Measurements from ENCODE around the gene PPIP5K2. TPM values are rescaled to one million over a fixed set of nuclear protein-coding genes. Genes with fewer than 3 reads are reported as not detected.

The PPIP5K2 gene
- total and polyA plus RNA-seq, 3 experiments from 2014 or later = 22.9 to 63.6 (median 55.7) TPM

DNA sequence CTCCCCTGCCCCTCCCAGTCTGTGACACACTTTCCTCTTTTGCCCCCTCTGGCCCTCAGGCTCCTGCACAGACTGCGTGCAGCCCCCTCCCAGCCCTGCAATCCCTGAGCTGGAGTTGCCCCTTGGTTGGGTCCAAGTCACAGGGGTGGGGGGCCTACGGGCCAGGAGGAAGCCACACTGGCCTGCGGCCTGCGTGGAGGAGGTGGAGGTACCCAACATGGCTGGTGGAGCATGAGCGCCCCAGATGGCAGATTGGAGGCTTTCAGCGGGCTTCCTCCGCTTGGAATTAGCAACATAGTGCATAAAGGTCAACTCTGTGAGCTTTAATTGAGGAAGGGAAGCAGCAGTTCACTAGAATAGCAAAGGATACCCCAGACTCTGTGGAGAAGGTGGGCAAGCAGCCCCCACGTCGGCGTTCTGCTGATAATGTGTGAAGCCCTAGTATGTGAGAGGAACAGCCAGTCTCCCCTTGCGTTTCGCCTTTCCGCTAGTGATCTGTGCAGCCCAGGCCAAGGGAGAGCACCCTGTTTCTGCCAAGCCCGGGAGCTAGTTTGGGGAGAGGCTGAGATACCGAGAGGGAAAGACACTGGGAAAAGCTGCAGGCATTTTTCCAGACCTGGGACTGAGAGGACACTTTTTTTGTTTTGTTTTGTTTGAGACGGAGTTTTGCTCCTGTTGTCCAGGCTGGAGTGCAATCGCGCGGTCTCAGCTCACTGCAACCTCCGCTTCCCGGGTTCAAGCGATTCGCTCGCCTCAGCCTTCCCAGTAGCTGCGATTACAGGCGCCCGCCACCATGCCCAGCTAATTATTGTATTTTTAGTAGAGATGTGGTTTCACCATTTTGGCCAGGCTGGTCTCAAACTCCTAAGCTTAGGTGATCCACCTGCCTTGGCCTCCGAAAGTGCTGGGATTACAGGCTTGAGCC lies 103.2 kb downstream of the PPIP5K2 start:
- no peaks in the 10 kb centered on the region for H3K27me3 ChIP-seq (ENCODE audit: insufficient read depth, low read length, poor library complexity, severe bottlenecking)
- no peaks in the 10 kb centered on the region for H3K9me3 ChIP-seq (ENCODE audit: low read length)
- POLR2A ChIA-PET = no interaction called here
- Mint-ChIP-seq H3K4me3 (no peak overlapping the region), H3K27me3 (peaks cover 5 to 37% of the 10 kb centered on the region in 2 donors), H3K36me3 (peaks cover 0 to 5% (median 0%) of the 10 kb centered on the region in 3 donors), H3K4me1 (peaks cover 0 to 4% (median 0%) of the 10 kb centered on the region in 3 donors), H3K9me3 (peaks cover 0 to 3% (median 0%) of the 10 kb centered on the region in 5 donors), H3K27ac (no peak overlapping the region)
- H3K4me3 ChIP-seq (ENCODE audit: low read length) = no peak overlapping the region
- peaks cover 3% of the 10 kb centered on the region for H3K4me1 ChIP-seq (ENCODE audit: insufficient read depth, low read length)
- DNase-seq = no peak
- no peak overlapping the region for H3K27ac ChIP-seq (ENCODE audit: low read depth, low read length)
- no peaks in the 10 kb centered on the region for H3K36me3 ChIP-seq (ENCODE audit: insufficient read depth, low read length)
- CTCF ChIA-PET = interaction anchor here (1.1 to 2.7 kb wide), 5 partner anchors 10 to 687 kb away, joined by 3 to 9 read pairs (median 6); partner anchors contain the start of gene MACIR

DNA sequence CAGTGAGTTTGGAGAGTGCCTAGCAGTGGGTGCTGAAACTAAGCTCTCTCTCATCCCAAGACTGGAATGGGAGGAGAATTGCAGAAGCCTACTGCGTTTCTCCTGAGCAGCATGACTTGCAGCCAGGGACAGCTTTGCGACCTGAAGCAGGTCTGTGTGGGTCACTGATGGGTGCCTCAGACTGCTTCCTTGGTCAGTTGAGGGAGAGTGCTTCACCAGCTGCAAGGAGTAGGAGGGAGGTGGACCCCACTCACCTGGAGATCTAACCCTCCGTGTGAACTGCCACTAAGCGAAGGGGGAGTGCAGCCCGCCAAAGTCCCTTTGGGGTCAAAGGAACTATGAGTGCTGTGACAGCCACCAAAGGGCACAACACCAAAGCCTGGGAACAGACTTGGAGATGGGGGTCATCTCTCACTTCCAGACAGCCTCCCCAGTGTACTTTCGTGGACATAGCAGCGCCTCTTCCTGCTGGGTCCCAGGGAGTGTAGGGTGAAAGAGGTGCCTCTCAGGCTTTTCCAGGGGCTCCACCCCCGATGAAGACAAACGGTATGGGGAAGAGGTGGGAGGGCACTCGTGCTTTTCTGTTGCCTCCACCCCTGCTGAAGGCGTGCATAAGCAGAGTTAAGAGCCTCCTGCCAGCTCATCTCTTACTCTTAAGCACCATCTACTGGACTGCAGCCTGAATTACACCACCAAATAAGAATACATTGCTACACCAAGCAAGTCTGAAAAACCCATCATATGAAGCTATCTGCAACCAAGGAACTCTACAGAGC lies 104.2 kb downstream of the PPIP5K2 start:
- DNase-seq = peak in 3 of 5 donors; percentile 29 to 56 (median 44)
- Histone ChIP-seq H3K9me3 (ENCODE audit: low read length) (no peaks in the 10 kb centered on the region), H3K27me3 (ENCODE audit: insufficient read depth, low read length, poor library complexity, severe bottlenecking) (no peaks in the 10 kb centered on the region), H3K4me3 (ENCODE audit: low read length) (no peak overlapping the region), H3K27ac (ENCODE audit: low read depth, low read length) (no peak overlapping the region), H3K4me1 (ENCODE audit: insufficient read depth, low read length) (peaks cover 3% of the 10 kb centered on the region), H3K36me3 (ENCODE audit: insufficient read depth, low read length) (no peaks in the 10 kb centered on the region)
- peaks cover 11 to 46% of the 10 kb centered on the region in 2 donors for H3K27me3 Mint-ChIP-seq
- H3K36me3 Mint-ChIP-seq = peaks cover 0 to 5% (median 0%) of the 10 kb centered on the region in 3 donors
- ChIA-PET POLR2A (no interaction called here), CTCF (interaction anchor here (1.1 to 2.7 kb wide), 9 partner anchors 9 to 688 kb away, joined by 3 to 9 read pairs (median 5); partner anchors contain the start of gene MACIR)
- H3K4me3 Mint-ChIP-seq = peak overlapping the region in 3 of 7 donors; percentile 16 to 30 (median 20)
- H3K4me1 Mint-ChIP-seq = peaks cover 0 to 4% (median 0%) of the 10 kb centered on the region in 3 donors
- H3K9me3 Mint-ChIP-seq = peaks cover 0 to 3% (median 0%) of the 10 kb centered on the region in 5 donors
- no peak overlapping the region for H3K27ac Mint-ChIP-seq

DNA sequence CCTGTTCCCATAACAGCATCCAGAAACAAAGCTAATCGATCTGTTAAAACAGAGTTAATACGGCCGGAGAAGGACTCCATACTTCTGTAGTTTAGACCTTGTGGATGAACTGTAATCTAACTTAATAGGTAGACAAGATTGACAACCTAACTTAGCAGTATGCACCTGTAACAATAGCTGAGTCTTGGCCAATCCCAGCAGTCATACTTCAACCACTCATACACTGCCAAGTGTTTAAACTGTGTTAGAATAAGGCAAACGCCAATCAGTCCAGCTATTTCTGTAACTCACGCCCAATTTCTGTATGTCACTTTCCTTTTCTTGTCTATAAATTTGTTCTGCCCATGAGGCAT lies 104.8 kb downstream of the PPIP5K2 start:
- no peaks in the 10 kb centered on the region for H3K27me3 ChIP-seq (ENCODE audit: insufficient read depth, low read length, poor library complexity, severe bottlenecking)
- Mint-ChIP-seq H3K27ac (no peak overlapping the region), H3K9me3 (no peaks in the 10 kb centered on the region), H3K27me3 (peaks cover 12 to 49% of the 10 kb centered on the region in 2 donors), H3K36me3 (peaks cover 0 to 4% (median 0%) of the 10 kb centered on the region in 3 donors), H3K4me1 (peaks cover 0 to 4% (median 0%) of the 10 kb centered on the region in 3 donors), H3K4me3 (no peak overlapping the region)
- peaks cover 3% of the 10 kb centered on the region for H3K4me1 ChIP-seq (ENCODE audit: insufficient read depth, low read length)
- ChIA-PET CTCF (interaction anchor here (1.3 to 2.7 kb wide), 7 partner anchors 8 to 688 kb away, joined by 4 to 9 read pairs (median 5); no protein-coding TSS in a partner anchor), POLR2A (no interaction called here)
- no peak for DNase-seq
- H3K27ac ChIP-seq (ENCODE audit: low read depth, low read length) = no peak overlapping the region
- H3K36me3 ChIP-seq (ENCODE audit: insufficient read depth, low read length) = no peaks in the 10 kb centered on the region
- no peaks in the 10 kb centered on the region for H3K9me3 ChIP-seq (ENCODE audit: low read length)
- H3K4me3 ChIP-seq (ENCODE audit: low read length) = no peak overlapping the region

DNA sequence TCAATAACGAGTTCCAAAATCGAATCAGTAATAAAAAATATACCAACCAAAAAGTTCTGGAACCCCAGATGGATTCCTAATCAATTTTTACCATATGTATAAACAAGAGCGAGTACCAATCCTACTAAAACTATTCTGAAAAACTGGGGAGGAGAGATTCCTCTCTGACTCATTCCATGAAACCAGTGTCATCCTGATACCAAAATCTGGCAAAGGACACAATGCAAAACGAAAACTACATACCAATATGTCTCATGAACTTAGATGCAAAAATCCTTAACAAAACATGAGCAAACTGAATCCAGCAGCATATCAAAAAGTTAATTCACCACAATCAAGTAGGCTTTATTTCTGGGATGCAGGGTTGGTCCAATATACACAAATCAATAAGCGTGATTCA lies 108.0 kb downstream of the PPIP5K2 start:
- ChIA-PET CTCF (no interaction called here), POLR2A (no interaction called here)
- Mint-ChIP-seq H3K4me3 (no peak overlapping the region), H3K9me3 (no peaks in the 10 kb centered on the region), H3K27ac (no peak overlapping the region), H3K4me1 (peaks cover 0 to 4% (median 0%) of the 10 kb centered on the region in 3 donors), H3K36me3 (peaks cover 0 to 4% (median 0%) of the 10 kb centered on the region in 3 donors), H3K27me3 (peaks cover 15 to 51% of the 10 kb centered on the region in 2 donors)
- no peak overlapping the region for H3K4me3 ChIP-seq (ENCODE audit: low read length)
- DNase-seq = no peak
- no peaks in the 10 kb centered on the region for H3K27me3 ChIP-seq (ENCODE audit: insufficient read depth, low read length, poor library complexity, severe bottlenecking)
- no peaks in the 10 kb centered on the region for H3K9me3 ChIP-seq (ENCODE audit: low read length)
- no peaks in the 10 kb centered on the region for H3K36me3 ChIP-seq (ENCODE audit: insufficient read depth, low read length)
- H3K4me1 ChIP-seq (ENCODE audit: insufficient read depth, low read length) = peaks cover 3% of the 10 kb centered on the region
- no peak overlapping the region for H3K27ac ChIP-seq (ENCODE audit: low read depth, low read length)

DNA sequence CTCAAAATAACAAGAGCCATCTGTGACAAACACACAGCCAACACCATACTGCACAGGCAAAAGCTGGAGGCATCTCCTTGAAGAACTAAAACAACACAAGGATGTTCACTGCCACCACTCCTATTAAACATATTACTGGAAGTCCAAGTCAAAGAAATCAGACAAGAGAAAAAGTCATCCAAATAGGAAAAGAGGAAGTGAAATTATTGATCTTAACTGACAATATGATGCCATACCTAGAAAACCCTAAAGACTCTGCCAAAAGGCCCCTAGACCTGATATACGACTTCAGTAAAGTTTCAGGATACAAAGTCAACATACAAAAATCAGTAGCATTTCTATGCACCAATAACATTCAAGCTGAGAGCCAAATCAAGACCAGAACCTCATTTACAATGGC lies 108.5 kb downstream of the PPIP5K2 start:
- Histone ChIP-seq H3K27ac (ENCODE audit: low read depth, low read length) (no peak overlapping the region), H3K4me1 (ENCODE audit: insufficient read depth, low read length) (peaks cover 3% of the 10 kb centered on the region), H3K36me3 (ENCODE audit: insufficient read depth, low read length) (no peaks in the 10 kb centered on the region), H3K27me3 (ENCODE audit: insufficient read depth, low read length, poor library complexity, severe bottlenecking) (no peaks in the 10 kb centered on the region), H3K9me3 (ENCODE audit: low read length) (no peaks in the 10 kb centered on the region), H3K4me3 (ENCODE audit: low read length) (no peak overlapping the region)
- no peak overlapping the region for H3K27ac Mint-ChIP-seq
- no peak for DNase-seq
- ChIA-PET POLR2A (no interaction called here), CTCF (no interaction called here)
- H3K4me3 Mint-ChIP-seq = no peak overlapping the region
- H3K9me3 Mint-ChIP-seq = no peaks in the 10 kb centered on the region
- H3K4me1 Mint-ChIP-seq = peaks cover 0 to 4% (median 0%) of the 10 kb centered on the region in 3 donors
- H3K36me3 Mint-ChIP-seq = peaks cover 0 to 4% (median 0%) of the 10 kb centered on the region in 3 donors
- peaks cover 15 to 51% of the 10 kb centered on the region in 2 donors for H3K27me3 Mint-ChIP-seq

DNA sequence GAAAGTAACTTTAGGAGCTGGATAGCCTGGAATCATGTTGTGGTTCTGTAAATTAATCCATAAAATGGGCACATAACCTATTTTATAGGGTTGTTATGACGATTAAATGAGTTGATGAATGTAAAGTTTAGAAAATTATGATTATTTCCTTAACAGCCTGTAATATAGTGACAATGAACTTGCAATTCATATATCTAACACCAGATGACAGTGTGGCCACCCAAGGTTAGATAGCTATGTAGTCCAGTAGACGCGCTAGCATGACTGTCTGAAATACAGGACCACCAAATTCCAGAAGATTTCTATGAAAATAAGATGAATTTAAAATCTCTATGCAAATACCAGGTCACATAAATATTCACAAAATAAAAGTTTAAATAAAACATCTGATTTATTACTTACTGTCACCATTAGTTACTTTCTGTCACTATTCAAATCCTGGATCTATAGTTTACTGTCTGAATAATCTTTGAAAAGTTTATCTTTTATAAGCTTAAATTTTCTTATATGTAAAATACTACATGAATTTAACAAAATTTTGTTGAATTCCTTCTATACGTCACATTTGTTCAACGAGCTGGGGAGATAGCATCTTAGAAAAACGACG lies 112.4 kb downstream of the PPIP5K2 start:
- Mint-ChIP-seq H3K9me3 (no peaks in the 10 kb centered on the region), H3K36me3 (no peaks in the 10 kb centered on the region), H3K27me3 (peaks cover 13 to 28% of the 10 kb centered on the region in 2 donors), H3K27ac (no peak overlapping the region), H3K4me1 (no peaks in the 10 kb centered on the region), H3K4me3 (no peak overlapping the region)
- H3K27me3 ChIP-seq (ENCODE audit: insufficient read depth, low read length, poor library complexity, severe bottlenecking) = no peaks in the 10 kb centered on the region
- H3K9me3 ChIP-seq (ENCODE audit: low read length) = no peaks in the 10 kb centered on the region
- H3K4me3 ChIP-seq (ENCODE audit: low read length) = no peak overlapping the region
- no peak overlapping the region for H3K27ac ChIP-seq (ENCODE audit: low read depth, low read length)
- H3K4me1 ChIP-seq (ENCODE audit: insufficient read depth, low read length) = no peaks in the 10 kb centered on the region
- ChIA-PET CTCF (interaction anchor here (0.6 to 2.0 kb wide), 7 partner anchors 8 to 243 kb away, joined by 3 to 16 read pairs (median 6); partner anchors contain the start of gene MACIR), POLR2A (no interaction called here)
- peak in 2 of 5 donors; percentile 14 to 16 for DNase-seq
- no peaks in the 10 kb centered on the region for H3K36me3 ChIP-seq (ENCODE audit: insufficient read depth, low read length)

DNA sequence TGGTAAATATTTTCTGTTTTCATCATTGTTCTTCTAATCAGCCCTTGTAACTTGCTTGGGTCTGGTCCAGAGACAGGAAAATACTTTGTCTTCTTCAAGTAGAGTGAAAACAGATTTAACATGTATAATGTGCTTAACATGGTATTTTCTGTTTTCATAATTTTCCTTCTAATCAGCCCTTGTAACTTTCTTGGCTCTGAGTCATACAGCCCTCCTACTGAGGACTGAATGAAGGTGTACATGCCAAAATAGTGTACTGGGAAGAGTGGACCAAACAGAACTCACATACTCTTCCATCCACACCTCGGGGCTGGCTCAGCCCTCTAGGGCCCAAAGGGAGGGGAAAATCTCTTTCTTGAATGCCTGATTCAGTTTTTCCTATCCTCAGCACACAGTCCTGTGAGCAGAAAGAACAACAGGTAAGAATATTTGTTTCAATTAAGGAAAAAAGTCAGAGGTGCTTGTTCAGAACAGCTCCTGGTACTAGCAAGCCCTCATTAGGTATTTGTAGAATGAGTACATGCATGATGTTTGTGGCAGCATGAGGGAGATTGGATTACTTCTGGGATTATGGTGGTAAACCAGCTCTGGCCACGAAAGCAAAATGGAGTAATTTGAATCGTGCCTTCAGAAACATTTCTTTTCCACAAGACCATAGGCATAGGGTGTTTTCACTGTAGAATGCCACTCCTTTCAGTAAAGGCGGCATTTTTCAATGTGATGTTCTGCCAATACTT lies 114.3 kb downstream of the PPIP5K2 start:
- Mint-ChIP-seq H3K27ac (no peak overlapping the region), H3K36me3 (no peaks in the 10 kb centered on the region), H3K4me3 (no peak overlapping the region), H3K9me3 (peaks cover 5 to 7% (median 5%) of the 10 kb centered on the region in 5 donors), H3K27me3 (peaks cover 14 to 23% of the 10 kb centered on the region in 2 donors), H3K4me1 (no peaks in the 10 kb centered on the region)
- Histone ChIP-seq H3K4me1 (ENCODE audit: insufficient read depth, low read length) (no peaks in the 10 kb centered on the region), H3K4me3 (ENCODE audit: low read length) (no peak overlapping the region), H3K27me3 (ENCODE audit: insufficient read depth, low read length, poor library complexity, severe bottlenecking) (no peaks in the 10 kb centered on the region), H3K9me3 (ENCODE audit: low read length) (peaks cover 3% of the 10 kb centered on the region), H3K27ac (ENCODE audit: low read depth, low read length) (no peak overlapping the region), H3K36me3 (ENCODE audit: insufficient read depth, low read length) (no peaks in the 10 kb centered on the region)
- POLR2A ChIA-PET = no interaction called here
- DNase-seq = no peak
- CTCF ChIA-PET = no interaction called here

Data from CD8-positive, alpha-beta memory T cell (primary cell).